Measurements from ENCODE around the gene CKMT2. TPM values are rescaled to one million over a fixed set of nuclear protein-coding genes. Genes with fewer than 3 reads are reported as not detected.

The CKMT2 gene
- total RNA-seq (2014; rRNA removed; shearing (Covaris generic)): not detected in 2 replicates
- polyA plus RNA-seq (2015; cell fraction: cytosol; rRNA removed): not detected in 2 replicates
- not detected in 2 replicates for polyA plus RNA-seq (2015; cell fraction: nucleus; rRNA removed)

DNA sequence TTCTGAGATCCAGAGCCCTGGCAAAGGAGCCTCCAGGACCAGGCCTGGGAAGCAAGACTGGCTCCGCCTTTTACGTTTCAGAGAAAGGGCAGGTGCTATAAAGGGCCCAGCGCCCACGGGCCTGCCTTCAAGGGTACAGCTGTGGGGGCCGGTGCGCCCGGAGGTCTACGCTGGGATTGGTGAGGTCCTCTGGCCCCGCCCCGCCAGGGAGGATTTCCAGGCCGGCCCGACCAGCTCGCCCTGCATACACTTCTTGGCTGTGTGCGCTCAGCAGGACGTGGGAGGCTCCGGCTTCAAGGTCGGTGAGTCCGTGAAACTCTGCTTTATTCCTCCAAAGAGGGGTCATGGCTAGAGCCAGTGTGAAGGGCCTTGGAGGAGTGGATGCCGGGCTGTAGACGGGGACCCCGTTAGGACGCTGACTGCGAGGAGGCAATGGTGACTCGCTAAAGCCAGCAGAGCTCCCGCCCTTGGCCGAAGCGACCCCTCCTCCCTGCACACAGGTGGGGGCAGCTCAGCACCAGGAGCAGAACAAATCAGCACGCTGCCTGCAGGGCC lies at the start of gene CKMT2:
Gene CKMT2, plus strand, starts transcription at position 243 of the 555 bp plus-strand sequence. CDS start 17,811 bp downstream, outside the sequence.
- no peak for DNase-seq (ENCODE audit: low read depth, low spot score)

GRCh38 chr5:81183811-81184748 lies 49.0 kb upstream of the CKMT2 start:
- DNase-seq (ENCODE audit: low read depth, low spot score): no peak
- in situ Hi-C loops (cut with HindIII; ENCODE audit: low pct_unique_long_range_greater_than_20kb, low sequenced_read_pairs): no loop called here

More for the DNA sequence above, at the start of gene CKMT2:
- in situ Hi-C loops (cut with HindIII; ENCODE audit: low pct_unique_long_range_greater_than_20kb, low sequenced_read_pairs): no loop called here

GRCh38 chr5:81184749-81185110 lies 48.4 kb upstream of the CKMT2 start:
- no peak for DNase-seq (ENCODE audit: low read depth, low spot score)
- in situ Hi-C loops (cut with HindIII; ENCODE audit: low pct_unique_long_range_greater_than_20kb, low sequenced_read_pairs): no loop called here

DNA sequence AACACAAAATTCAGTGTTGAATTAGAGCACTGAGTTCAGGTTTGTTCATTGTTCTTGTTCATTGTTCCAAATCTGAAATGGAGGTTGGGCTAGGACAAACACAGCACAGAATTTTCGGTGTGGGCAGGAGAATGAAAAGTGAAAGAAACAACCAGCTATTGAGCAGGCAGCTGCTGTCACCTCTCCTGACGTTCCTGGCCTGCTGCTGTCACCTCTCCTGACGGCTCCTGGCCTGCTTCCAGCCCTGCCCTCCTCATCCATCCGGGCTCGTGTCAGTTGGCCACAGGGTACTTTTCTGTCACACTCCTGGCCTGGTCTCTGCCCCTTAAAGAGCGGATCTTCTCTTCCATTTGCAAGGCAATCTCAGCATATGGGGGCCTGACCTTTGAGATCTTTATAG lies 45.2 kb upstream of the CKMT2 start:
- in situ Hi-C loops (cut with HindIII; ENCODE audit: low pct_unique_long_range_greater_than_20kb, low sequenced_read_pairs): no loop called here
- no peak for DNase-seq (ENCODE audit: low read depth, low spot score)

GRCh38 chr5:81188962-81189361 lies 44.2 kb upstream of the CKMT2 start:
- no peak for DNase-seq (ENCODE audit: low read depth, low spot score)
- in situ Hi-C loops (cut with HindIII; ENCODE audit: low pct_unique_long_range_greater_than_20kb, low sequenced_read_pairs): no loop called here

DNA sequence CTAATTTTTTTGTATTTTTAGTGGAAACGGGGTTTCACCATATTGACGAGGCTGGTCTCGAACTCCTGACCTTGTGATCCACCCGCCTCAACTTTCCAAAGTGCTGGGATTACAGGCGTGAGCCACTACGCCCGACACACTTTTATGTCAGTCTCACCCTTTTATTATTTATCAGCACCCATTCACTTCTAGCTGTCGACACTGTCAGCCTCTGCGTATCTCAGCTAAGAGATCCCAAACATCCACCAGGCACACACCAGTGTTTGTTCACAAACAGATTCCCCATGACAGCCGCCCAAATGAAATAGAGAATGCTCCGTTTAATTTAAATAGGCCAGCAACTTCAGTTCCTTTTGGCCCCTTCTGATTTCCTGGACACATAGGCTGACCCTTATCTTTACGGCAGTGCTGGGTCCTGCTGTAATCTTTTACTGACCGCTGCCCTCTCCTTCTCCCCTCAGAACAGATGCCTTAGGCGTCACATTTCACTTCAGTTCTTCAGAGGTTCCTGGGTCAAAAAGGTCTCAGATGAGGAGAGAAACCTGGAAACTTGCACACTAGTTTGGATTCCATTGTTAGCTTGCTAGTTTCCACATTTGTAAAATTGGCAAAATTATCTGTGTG lies 43.1 kb upstream of the CKMT2 start:
- in situ Hi-C loops (cut with HindIII; ENCODE audit: low pct_unique_long_range_greater_than_20kb, low sequenced_read_pairs): no loop called here
- no peak for DNase-seq (ENCODE audit: low read depth, low spot score)

GRCh38 chr5:81191726-81192372 lies 41.3 kb upstream of the CKMT2 start:
- in situ Hi-C loops (cut with HindIII; ENCODE audit: low pct_unique_long_range_greater_than_20kb, low sequenced_read_pairs): no loop called here
- no peak for DNase-seq (ENCODE audit: low read depth, low spot score)

- in situ Hi-C loops (cut with HindIII; ENCODE audit: low pct_unique_long_range_greater_than_20kb, low sequenced_read_pairs): no loop called here
Observed at GRCh38 chr5:81192373-81192750, 40.8 kb upstream of the CKMT2 start.

GRCh38 chr5:81194633-81195334 lies 38.3 kb upstream of the CKMT2 start:
- DNase-seq (ENCODE audit: low read depth, low spot score): peak; percentile 81
- in situ Hi-C loops (cut with HindIII; ENCODE audit: low pct_unique_long_range_greater_than_20kb, low sequenced_read_pairs): no loop called here

More at GRCh38 chr5:81192373-81192750, 40.8 kb upstream of the CKMT2 start:
- no peak for DNase-seq (ENCODE audit: low read depth, low spot score)

- peak; percentile 27 for DNase-seq (ENCODE audit: low read depth, low spot score)
- in situ Hi-C loops (cut with HindIII; ENCODE audit: low pct_unique_long_range_greater_than_20kb, low sequenced_read_pairs): no loop called here
Observed at GRCh38 chr5:81195335-81195929, 37.7 kb upstream of the CKMT2 start.

GRCh38 chr5:81202655-81203054 lies 30.5 kb upstream of the CKMT2 start:
- in situ Hi-C loops (cut with HindIII; ENCODE audit: low pct_unique_long_range_greater_than_20kb, low sequenced_read_pairs): no loop called here

DNA sequence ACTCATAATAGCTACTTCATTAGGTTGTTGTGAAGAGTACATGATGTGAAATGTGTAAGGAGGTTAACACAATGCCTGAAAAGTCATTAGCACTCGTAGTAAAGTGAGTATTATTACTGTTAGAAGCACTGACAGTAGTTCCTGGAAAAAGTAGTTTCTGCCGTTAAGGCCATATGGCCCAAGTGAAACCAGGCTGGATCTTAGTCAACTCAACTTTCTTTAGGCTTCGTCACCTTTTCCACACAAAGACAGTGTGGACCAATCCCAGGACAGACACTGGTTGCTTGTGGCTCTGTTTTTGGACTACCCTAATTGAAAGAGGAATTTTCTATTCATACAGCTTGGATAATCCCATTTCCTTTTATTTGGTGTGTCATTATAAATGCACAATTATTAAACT lies 29.4 kb upstream of the CKMT2 start:
- in situ Hi-C loops (cut with HindIII; ENCODE audit: low pct_unique_long_range_greater_than_20kb, low sequenced_read_pairs): no loop called here
- no peak for DNase-seq (ENCODE audit: low read depth, low spot score)

More at GRCh38 chr5:81202655-81203054, 30.5 kb upstream of the CKMT2 start:
- no peak for DNase-seq (ENCODE audit: low read depth, low spot score)

- DNase-seq (ENCODE audit: low read depth, low spot score): no peak
- in situ Hi-C loops (cut with HindIII; ENCODE audit: low pct_unique_long_range_greater_than_20kb, low sequenced_read_pairs): no loop called here
Observed at GRCh38 chr5:81204205-81204604, 28.9 kb upstream of the CKMT2 start.

DNA sequence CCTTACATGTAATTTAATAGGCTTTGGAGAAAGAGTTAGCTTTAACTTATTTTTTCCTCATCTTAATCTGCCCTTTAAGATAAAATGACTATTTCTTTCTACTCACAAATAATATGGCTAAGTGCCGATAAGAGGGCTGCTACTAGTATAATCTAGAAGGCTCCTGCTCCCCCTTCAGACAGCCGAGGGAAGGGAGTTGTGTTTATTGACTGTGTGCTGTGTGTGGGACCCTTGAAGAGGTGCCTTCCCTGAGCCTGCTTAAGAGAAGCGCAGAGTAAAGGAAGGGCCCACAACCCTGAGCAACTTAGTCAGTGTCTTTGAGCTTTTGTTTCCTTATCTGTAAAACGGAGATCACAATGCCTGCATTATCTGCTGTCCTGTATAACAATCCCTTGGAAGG lies 28.1 kb upstream of the CKMT2 start:
- no peak for DNase-seq (ENCODE audit: low read depth, low spot score)
- in situ Hi-C loops (cut with HindIII; ENCODE audit: low pct_unique_long_range_greater_than_20kb, low sequenced_read_pairs): no loop called here

DNA sequence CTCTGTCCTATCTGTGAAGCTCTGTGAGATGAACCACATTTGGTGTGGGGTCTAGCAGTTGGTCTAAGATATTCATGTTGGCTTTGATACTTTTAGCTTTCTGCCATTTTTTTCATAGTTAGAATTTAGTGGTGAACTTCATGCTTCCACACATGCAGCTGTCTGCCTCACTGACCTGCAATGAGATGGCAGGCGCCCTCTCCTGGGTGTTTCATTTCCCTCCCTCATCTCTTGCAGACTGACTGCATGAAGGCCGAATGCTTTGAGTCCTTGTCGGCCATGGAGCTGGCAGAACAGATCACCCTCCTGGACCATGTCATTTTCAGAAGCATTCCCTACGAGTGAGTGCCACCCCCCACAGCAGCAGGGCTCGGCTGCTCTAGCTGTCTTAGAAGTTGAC lies 26.1 kb upstream of the CKMT2 start:
- in situ Hi-C loops (cut with HindIII; ENCODE audit: low pct_unique_long_range_greater_than_20kb, low sequenced_read_pairs): no loop called here
- peak; percentile 55 for DNase-seq (ENCODE audit: low read depth, low spot score)

DNA sequence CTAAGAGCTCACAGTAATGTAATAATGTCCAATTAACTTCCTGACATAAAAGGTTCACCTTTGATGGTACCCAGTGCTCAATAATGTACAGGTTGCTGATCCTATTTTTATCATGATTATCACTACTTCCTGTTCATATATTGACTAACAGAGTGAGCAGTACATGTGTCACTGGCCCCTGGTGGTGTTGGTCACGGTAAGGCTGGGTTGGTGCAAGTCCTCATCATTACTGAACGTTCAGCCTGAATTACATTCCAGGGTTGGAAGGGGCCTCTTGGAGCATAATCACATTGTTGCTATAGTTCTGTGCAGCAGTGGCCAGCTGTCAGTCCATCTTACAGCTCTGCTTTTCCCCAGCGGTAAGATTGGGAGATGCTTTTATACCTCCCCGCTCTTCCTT lies 24.2 kb upstream of the CKMT2 start:
- DNase-seq (ENCODE audit: low read depth, low spot score): no peak
- in situ Hi-C loops (cut with HindIII; ENCODE audit: low pct_unique_long_range_greater_than_20kb, low sequenced_read_pairs): no loop called here

- in situ Hi-C loops (cut with HindIII; ENCODE audit: low pct_unique_long_range_greater_than_20kb, low sequenced_read_pairs): no loop called here
- DNase-seq (ENCODE audit: low read depth, low spot score): no peak
Observed at GRCh38 chr5:81209386-81209785, 23.7 kb upstream of the CKMT2 start.

All from SK-MEL-5 (cell line).